DND-41 (cell line): Measurements from ENCODE around the gene SMPDL3B.

Experiments
- EZH2 ChIP-seq: IDR thresholded peaks from 3 replicates; pipeline ENCODE4 v1.6.1; 2012; ENCODE audit warnings: borderline replicate concordance, low read depth, mild to moderate bottlenecking, moderate library complexity, low read length, inconsistent platforms; ENCODE audit not compliant: severe bottlenecking
- TF ChIP-seq, protein P1 (sequence below): IDR thresholded peaks from 2 replicates; pipeline ENCODE4 v1.5.1; 2012; ENCODE audit warnings: borderline replicate concordance, low read length, moderate library complexity, mild to moderate bottlenecking; ENCODE audit not compliant: poor library complexity, severe bottlenecking; ENCODE audit errors: extremely low read depth

DNA sequence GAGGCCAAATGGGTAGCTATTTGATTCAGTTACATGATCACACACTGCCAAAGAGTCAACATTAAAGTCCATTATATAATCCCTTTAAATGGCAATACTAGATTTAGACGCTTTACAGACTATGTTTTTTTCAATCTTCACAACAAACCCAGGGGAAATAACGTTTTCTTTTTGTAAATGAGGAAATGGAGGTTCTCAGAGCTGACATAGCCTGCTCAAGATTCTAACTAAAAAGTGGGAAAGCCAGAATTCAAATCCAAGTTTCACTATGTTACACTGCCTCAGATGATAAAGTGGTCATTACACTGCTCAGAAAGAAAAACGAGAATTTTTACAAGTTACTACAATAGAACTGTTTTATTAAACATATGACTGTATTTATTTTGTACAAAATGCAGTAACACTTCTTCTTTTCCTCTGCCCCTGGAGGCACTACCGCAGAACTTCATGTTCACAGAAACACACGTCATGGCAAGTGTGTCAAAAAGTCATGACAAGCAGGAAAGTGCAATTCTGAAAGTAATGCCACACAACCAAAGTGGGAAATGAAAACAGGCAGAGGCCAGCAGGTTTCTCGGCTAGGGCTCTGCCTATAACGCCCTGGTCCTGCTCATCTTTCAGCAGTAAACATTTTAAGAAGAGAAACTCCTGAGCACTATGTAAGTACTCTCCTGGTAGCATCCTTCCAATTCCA is 43.5 kb upstream of the SMPDL3B start:
- no peak for TF ChIP-seq EZH2
- TF ChIP-seq, protein P1, sequence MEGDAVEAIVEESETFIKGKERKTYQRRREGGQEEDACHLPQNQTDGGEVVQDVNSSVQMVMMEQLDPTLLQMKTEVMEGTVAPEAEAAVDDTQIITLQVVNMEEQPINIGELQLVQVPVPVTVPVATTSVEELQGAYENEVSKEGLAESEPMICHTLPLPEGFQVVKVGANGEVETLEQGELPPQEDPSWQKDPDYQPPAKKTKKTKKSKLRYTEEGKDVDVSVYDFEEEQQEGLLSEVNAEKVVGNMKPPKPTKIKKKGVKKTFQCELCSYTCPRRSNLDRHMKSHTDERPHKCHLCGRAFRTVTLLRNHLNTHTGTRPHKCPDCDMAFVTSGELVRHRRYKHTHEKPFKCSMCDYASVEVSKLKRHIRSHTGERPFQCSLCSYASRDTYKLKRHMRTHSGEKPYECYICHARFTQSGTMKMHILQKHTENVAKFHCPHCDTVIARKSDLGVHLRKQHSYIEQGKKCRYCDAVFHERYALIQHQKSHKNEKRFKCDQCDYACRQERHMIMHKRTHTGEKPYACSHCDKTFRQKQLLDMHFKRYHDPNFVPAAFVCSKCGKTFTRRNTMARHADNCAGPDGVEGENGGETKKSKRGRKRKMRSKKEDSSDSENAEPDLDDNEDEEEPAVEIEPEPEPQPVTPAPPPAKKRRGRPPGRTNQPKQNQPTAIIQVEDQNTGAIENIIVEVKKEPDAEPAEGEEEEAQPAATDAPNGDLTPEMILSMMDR: no peak
